ENCODE measurements around the gene TTC7B.

The TTC7B gene

DNA sequence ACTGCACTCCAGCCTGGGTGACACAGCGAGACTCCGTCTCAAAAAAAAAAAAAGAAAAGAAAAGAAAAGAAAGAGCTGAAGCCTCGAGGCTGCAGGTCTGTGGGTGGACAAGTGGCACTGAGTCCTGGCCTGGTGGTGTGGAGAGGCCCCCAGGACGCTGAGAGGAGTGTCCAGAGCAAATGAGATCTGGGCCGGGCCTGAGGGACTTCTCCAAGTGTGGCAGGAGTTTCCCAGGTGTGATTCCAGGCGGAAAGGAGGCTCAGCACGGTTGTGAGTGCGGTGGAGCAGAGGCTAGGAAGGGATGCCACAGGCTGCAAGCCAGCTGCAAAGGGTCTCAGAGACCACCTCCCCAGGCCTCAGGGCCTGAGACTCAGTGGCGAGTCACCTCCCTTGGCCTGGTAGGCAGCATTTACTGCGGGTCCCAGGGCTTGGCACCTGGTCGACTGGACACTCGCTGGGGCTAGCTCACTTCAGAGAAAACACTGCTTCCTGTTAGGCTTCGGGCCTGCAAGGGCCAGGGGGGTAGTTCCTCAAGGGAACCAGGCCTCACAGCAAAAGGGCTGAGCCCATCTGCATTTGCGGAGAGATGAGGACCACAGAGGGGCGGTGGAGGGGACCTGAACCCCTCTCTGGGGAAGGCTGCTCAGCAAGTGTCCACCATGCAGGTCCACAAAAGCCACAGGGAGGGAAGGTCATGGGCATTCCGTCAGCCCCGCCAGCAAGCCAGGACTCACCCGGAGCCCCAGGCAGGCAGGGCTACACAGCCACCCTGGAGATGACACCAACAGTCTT is 11.7 kb downstream of the TTC7B start:
- Histone ChIP-seq H3K27me3 (no peaks in the 10 kb centered on the region), H3K4me1 (peaks cover 14% of the 10 kb centered on the region; the same call in 1 of the 2 replicates), H3K36me3 (no peaks in the 10 kb centered on the region; the same call in 1 of the 2 replicates), H3K9me3 (no peaks in the 10 kb centered on the region), H3K4me3 (ENCODE audit: low read depth, low read length) (no peak overlapping the region)
- TF ChIP-seq, protein P1, sequence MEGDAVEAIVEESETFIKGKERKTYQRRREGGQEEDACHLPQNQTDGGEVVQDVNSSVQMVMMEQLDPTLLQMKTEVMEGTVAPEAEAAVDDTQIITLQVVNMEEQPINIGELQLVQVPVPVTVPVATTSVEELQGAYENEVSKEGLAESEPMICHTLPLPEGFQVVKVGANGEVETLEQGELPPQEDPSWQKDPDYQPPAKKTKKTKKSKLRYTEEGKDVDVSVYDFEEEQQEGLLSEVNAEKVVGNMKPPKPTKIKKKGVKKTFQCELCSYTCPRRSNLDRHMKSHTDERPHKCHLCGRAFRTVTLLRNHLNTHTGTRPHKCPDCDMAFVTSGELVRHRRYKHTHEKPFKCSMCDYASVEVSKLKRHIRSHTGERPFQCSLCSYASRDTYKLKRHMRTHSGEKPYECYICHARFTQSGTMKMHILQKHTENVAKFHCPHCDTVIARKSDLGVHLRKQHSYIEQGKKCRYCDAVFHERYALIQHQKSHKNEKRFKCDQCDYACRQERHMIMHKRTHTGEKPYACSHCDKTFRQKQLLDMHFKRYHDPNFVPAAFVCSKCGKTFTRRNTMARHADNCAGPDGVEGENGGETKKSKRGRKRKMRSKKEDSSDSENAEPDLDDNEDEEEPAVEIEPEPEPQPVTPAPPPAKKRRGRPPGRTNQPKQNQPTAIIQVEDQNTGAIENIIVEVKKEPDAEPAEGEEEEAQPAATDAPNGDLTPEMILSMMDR (IDR thresholded peaks at IDR 0.05; ENCODE audit: low read depth, low read length): no peak
- no peak for DNase-seq

DNA sequence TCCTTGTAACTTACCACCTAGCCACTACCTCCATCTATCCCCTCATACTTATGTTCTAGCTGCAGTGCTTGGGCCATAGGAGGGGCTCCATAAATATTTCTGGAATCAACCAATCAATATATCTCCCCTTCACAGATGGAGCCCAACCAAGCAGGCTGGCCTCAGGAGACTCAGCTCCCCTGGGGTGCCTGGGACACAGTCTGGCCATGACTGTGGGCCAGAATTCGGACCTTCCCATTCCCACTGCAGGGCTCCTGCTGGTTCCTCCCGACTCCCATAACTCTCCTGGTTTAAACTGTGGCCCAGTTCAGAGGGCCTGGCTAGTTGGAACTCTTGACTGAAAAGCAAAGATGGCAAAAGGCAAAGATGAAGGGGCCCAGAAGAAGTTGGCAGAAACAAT is 13.0 kb downstream of the TTC7B start:
- TF ChIP-seq, protein P1 (IDR thresholded peaks at IDR 0.05; ENCODE audit: low read depth, low read length): no peak
- Histone ChIP-seq H3K27me3 (no peaks in the 10 kb centered on the region), H3K4me3 (ENCODE audit: low read depth, low read length) (no peak overlapping the region), H3K36me3 (no peaks in the 10 kb centered on the region; the same call in 1 of the 2 replicates), H3K9me3 (no peaks in the 10 kb centered on the region), H3K4me1 (peaks cover 9% of the 10 kb centered on the region; the same call in 1 of the 2 replicates)
- no peak for DNase-seq

DNA sequence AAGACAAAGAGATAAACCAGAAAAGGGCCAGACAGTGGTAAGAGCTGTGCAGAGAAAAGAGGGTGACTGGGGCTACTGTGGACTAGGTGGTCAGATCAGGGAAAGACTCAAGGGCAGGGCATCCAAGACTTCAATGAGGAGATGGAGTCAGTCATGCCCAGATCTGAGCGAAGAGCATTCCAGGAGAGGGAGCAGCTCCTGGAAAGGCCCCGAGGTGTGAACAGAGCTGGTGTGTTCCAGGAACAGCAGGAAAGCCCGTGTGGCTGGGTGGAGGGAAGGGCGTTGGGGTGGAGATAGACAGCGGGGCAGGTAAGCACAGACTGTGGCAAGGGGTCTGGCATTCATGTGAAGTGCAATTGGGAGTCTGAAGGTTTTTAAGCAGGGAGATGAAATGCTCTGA is 16.8 kb downstream of the TTC7B start:
- DNase-seq: no peak
- H3K4me1 ChIP-seq: peaks cover 16% of the 10 kb centered on the region
- TF ChIP-seq, protein P1 (IDR thresholded peaks at IDR 0.05; ENCODE audit: low read depth, low read length): no peak

GRCh38 chr14:90797919-90798318 is 18.3 kb downstream of the TTC7B start:
- TF ChIP-seq, protein P1 (IDR thresholded peaks at IDR 0.05; ENCODE audit: low read depth, low read length): no peak
- H3K4me1 ChIP-seq: peaks cover 8% of the 10 kb centered on the region
- DNase-seq: no peak
- H3K27me3 ChIP-seq: no peaks in the 10 kb centered on the region
- no peaks in the 10 kb centered on the region for H3K9me3 ChIP-seq
- no peak overlapping the region for H3K4me3 ChIP-seq (ENCODE audit: low read depth, low read length)
- no peaks in the 10 kb centered on the region; the same call in 1 of the 2 replicates for H3K36me3 ChIP-seq

More for the DNA sequence above, 16.8 kb downstream of the TTC7B start:
- Histone ChIP-seq H3K27me3 (no peaks in the 10 kb centered on the region), H3K36me3 (no peaks in the 10 kb centered on the region; the same call in 1 of the 2 replicates), H3K9me3 (no peaks in the 10 kb centered on the region), H3K4me3 (ENCODE audit: low read depth, low read length) (no peak overlapping the region)

GRCh38 chr14:90797451-90797850 is 18.8 kb downstream of the TTC7B start:
- Histone ChIP-seq H3K4me1 (peaks cover 8% of the 10 kb centered on the region), H3K4me3 (ENCODE audit: low read depth, low read length) (no peak overlapping the region), H3K27me3 (no peaks in the 10 kb centered on the region), H3K36me3 (no peaks in the 10 kb centered on the region; the same call in 1 of the 2 replicates), H3K9me3 (no peaks in the 10 kb centered on the region)
- DNase-seq: no peak
- TF ChIP-seq, protein P1 (IDR thresholded peaks at IDR 0.05; ENCODE audit: low read depth, low read length): no peak

DNA sequence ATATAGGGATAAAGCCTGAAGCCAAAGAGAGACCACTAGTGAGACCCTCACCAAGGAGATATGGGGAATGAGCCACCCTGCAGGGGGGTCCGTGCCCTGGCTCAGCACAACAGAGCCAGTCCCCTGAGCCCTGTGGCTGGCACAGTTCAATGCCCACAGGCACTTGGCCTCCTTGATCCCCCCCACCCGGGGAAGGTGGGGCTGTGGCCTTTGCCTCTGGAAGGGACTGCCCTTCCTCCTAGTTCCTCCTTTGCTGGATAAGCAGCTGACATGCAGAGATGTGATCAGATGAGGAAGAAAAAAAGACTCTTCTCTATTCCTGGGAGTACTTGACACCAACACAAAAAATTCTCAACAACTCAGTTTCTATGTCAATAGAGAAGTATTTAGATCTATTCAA is 19.9 kb downstream of the TTC7B start:
- DNase-seq: no peak
- Histone ChIP-seq H3K9me3 (no peaks in the 10 kb centered on the region), H3K4me3 (ENCODE audit: low read depth, low read length) (no peak overlapping the region), H3K4me1 (peaks cover 8% of the 10 kb centered on the region), H3K36me3 (no peaks in the 10 kb centered on the region; the same call in 1 of the 2 replicates), H3K27me3 (no peaks in the 10 kb centered on the region)
- TF ChIP-seq, protein P1 (IDR thresholded peaks at IDR 0.05; ENCODE audit: low read depth, low read length): no peak; the same call in 1 of the 2 replicates

Data from BE2C (cell line).